GM12878 (cell line): Measurements from ENCODE around the gene PLA2G15. TPM values are rescaled to one million over a fixed set of nuclear protein-coding genes. Genes with fewer than 3 reads are reported as not detected.

Experiments used
- ATAC-seq: fragments of 200-7000 bp; cut with Tn5 transposase; 3 replicates; pipeline ENCODE4 v1.9.1; 2020; ENCODE audit warnings: mild to moderate bottlenecking, moderate library complexity
- BruUV-seq: library from RNA; stranded (reverse); fragments of 400-500 nt; replicated peaks from 2 replicates; lab custom pipeline; 2021; lab: Mats Ljungman, UMichigan
- CTCF ChIA-PET: fragments of 300-600 bp; sonication (Branson Sonifier 250); formaldehyde crosslinking; extraction: SDS; loops from one replicate; lab custom pipeline; 2021; ENCODE audit warnings: inconsistent platforms; lab: Yijun Ruan, JAX
- POLR2A ChIA-PET: fragments of 350-600 bp; formaldehyde crosslinking; extraction: SDS; loops from one replicate; lab custom pipeline; 2021; ENCODE audit warnings: inconsistent platforms; lab: Charles Lee
- RAD21 ChIA-PET: fragments of 300-600 bp; sonication (Branson Sonifier 250); formaldehyde crosslinking; loops from one replicate; lab custom pipeline; 2023; ENCODE audit warnings: antibody characterized with exemption; ENCODE audit not compliant: unreplicated experiment; lab: Charles Lee
- SMC1A ChIA-PET: fragments of 300-600 bp; sonication (Branson Sonifier 250); formaldehyde crosslinking; loops from one replicate; lab custom pipeline; 2023; ENCODE audit not compliant: unreplicated experiment, uncharacterized antibody; lab: Charles Lee
- DNase-seq: peaks from one replicate; pipeline ENCODE4 v3.0.0-alpha.2; 2011; ENCODE audit warnings: low read depth, low spot score
- FAIRE-seq: peaks from 3 replicates; lab custom pipeline; 2011; peaks lifted over from hg19 to GRCh38; lab: Jason Lieb, UNC
- H2AFZ ChIP-seq: 2 replicates; pipeline ENCODE4 v1.6.0; 2011; ENCODE audit warnings: low read depth, low read length, control low read depth; ENCODE audit not compliant: control insufficient read depth
- H3K27ac ChIP-seq: 2 replicates; pipeline ENCODE4 v1.5.1; 2011; ENCODE audit warnings: control low read depth; ENCODE audit not compliant: control insufficient read depth, insufficient read depth
- H3K27me3 ChIP-seq, 2 experiments: replicated peaks in 1 of 2; 2 replicates each; pipeline versions ENCODE4 v1.6.0 to v1.6.1; 2011; ENCODE audit warnings: low read length in 1 of 2; ENCODE audit not compliant: control insufficient read depth in 2 of 2, insufficient read depth in 2 of 2
- H3K36me3 ChIP-seq, 2 experiments: 2 replicates each; pipeline ENCODE4 v1.5.1; 2011; ENCODE audit warnings: low read length in 1 of 2; ENCODE audit not compliant: control insufficient read depth in 2 of 2, insufficient read depth in 2 of 2
- H3K4me1 ChIP-seq: 2 replicates; pipeline ENCODE4 v1.6.1; 2011; ENCODE audit warnings: mild to moderate bottlenecking, low read length, moderate library complexity, mixed read lengths; ENCODE audit not compliant: control insufficient read depth, insufficient read depth
- H3K4me2 ChIP-seq: 2 replicates; pipeline ENCODE4 v1.6.0; 2011; ENCODE audit warnings: control low read depth; ENCODE audit not compliant: control insufficient read depth, insufficient read depth
- H3K4me3 ChIP-seq: fragments of 200-600 bp; sonication (generic); 2 replicates; pipeline ENCODE4 v1.5.1; 2016
- H3K79me2 ChIP-seq: 2 replicates; pipeline ENCODE4 v1.6.0; 2011; ENCODE audit warnings: low read length; ENCODE audit not compliant: control insufficient read depth, insufficient read depth
- H3K9ac ChIP-seq: 2 replicates; pipeline ENCODE4 v1.8.0; 2011; ENCODE audit warnings: low read length, control low read depth, mixed read lengths; ENCODE audit not compliant: control insufficient read depth, insufficient read depth
- H3K9me3 ChIP-seq: replicated peaks from 3 replicates; pipeline ENCODE4 v1.5.1; 2011; ENCODE audit warnings: mild to moderate bottlenecking, low read length; ENCODE audit not compliant: control insufficient read depth, insufficient read depth
- H4K20me1 ChIP-seq: 2 replicates; pipeline ENCODE4 v1.6.0; 2011; ENCODE audit not compliant: control insufficient read depth, insufficient read depth
- BCL11A ChIP-seq: IDR thresholded peaks from 2 replicates; pipeline ENCODE4 v1.6.1; 2011; ENCODE audit warnings: low read depth, low read length
- BHLHE40 ChIP-seq, 2 experiments: fragments of 450-650 bp in 1 of 2; IDR thresholded peaks; 2 replicates each; pipeline ENCODE4 v1.6.1; 2011 to 2017; ENCODE audit warnings: low read depth in 2 of 2, borderline replicate concordance in 1 of 2, improper control_type of control experiment in 1 of 2, low read length in 1 of 2, mild to moderate bottlenecking in 1 of 2
- CBX3 ChIP-seq: fragments of 200-600 bp; sonication (generic); IDR thresholded peaks from 2 replicates; pipeline ENCODE4 v1.6.1; 2016; ENCODE audit warnings: low read depth, borderline replicate concordance
- CHD4 ChIP-seq: fragments of 200-600 bp; sonication (generic); IDR thresholded peaks from 2 replicates; pipeline ENCODE4 v1.6.1; 2016; ENCODE audit warnings: mild to moderate bottlenecking
- IRF4 ChIP-seq: IDR thresholded peaks from 2 replicates; pipeline ENCODE4 v1.6.1; 2011; ENCODE audit warnings: low read depth, low read length
- JUNB ChIP-seq: IDR thresholded peaks from 2 replicates; pipeline ENCODE4 v1.6.1; 2016; ENCODE audit warnings: antibody characterized with exemption, mild to moderate bottlenecking
- MXI1 ChIP-seq: fragments of 150-350 bp; IDR thresholded peaks from 2 replicates; pipeline ENCODE4 v1.6.1; 2011; ENCODE audit warnings: low read depth, mild to moderate bottlenecking, inconsistent platforms, low read length, improper control_type of control experiment
- MYB ChIP-seq: fragments of 150-350 bp; IDR thresholded peaks from 2 replicates; pipeline ENCODE4 v1.6.1; 2014; ENCODE audit warnings: mild to moderate bottlenecking, low read depth, low read length, borderline replicate concordance
- NFYA ChIP-seq: IDR thresholded peaks from 2 replicates; pipeline ENCODE4 v1.6.1; 2011; ENCODE audit warnings: low read depth, mild to moderate bottlenecking, low read length, improper control_type of control experiment, borderline replicate concordance
- NR2F1 ChIP-seq: fragments of 450-650 bp; conservative IDR thresholded peaks from 2 replicates; pipeline ENCODE4 v1.6.1; 2017; ENCODE audit warnings: mild to moderate bottlenecking
- RAD51 ChIP-seq: fragments of 450-650 bp; IDR thresholded peaks from 2 replicates; pipeline ENCODE4 v1.6.1; 2016; ENCODE audit warnings: moderate library complexity, mild to moderate bottlenecking, inconsistent platforms
- RUNX3 ChIP-seq: IDR thresholded peaks from 2 replicates; pipeline ENCODE4 v1.6.1; 2012; ENCODE audit warnings: low read length, inconsistent platforms
- TBL1XR1 ChIP-seq: IDR thresholded peaks from 2 replicates; pipeline ENCODE4 v1.6.1; 2012; ENCODE audit warnings: low read depth, low read length, improper control_type of control experiment
- TCF7 ChIP-seq: IDR thresholded peaks from 2 replicates; pipeline ENCODE4 v1.6.1; 2014; ENCODE audit warnings: antibody characterized with exemption, borderline replicate concordance
- ZSCAN29 ChIP-seq: fragments of 450-650 bp; IDR thresholded peaks from 2 replicates; pipeline ENCODE4 v1.6.1; 2017; ENCODE audit warnings: mild to moderate bottlenecking, moderate library complexity
- WGBS: methylation state at CpG from one replicate; pipeline ENCODE4 v1.1.6; 2016; ENCODE audit warnings: low lambda C conversion rate; ENCODE audit not compliant: insufficient replicate concordance, insufficient coverage; ENCODE audit errors: missing lambda C conversion rate; 5-methylcytosine and 5-hydroxymethylcytosine counted together
- in situ Hi-C: fragments of 300-500 bp; cut with MboI; formaldehyde crosslinking; loops from 9 replicates; pipeline ENCODE4 v1.14.3; 2018; ENCODE audit warnings: mixed read lengths
- intact Hi-C: fragments of 100-400 bp; cut with micrococcal nuclease; formaldehyde crosslinking; loops from one replicate; pipeline ENCODE4 v1.14.2; 2022; ENCODE audit not compliant: unreplicated experiment
- polyA plus RNA-seq, 11 experiments: library from polyadenylated mRNA; depleted of rRNA in 4 of 11; unstranded in 6 of 11; stranded (reverse) in 5 of 11; fragments of >200 nt; fragmentation: Nextera tagmentation in 4 of 11; fragmentation: Illumina TruSeq in 1 of 11; extraction: Ambion mirVana in 4 of 11; extraction: Trizol in 1 of 11; gene quantifications; 1 replicate in 1 of 11; 2 replicates in 10 of 11; pipeline versions ENCODE4 v1.2.1 to v1.2.3, GENCODE V29; 2011 to 2016; ENCODE audit warnings: inconsistent platforms in 2 of 11, missing spikeins in 2 of 11, low read depth in 1 of 11
- total RNA-seq, 4 experiments: library from RNA; depleted of rRNA in 3 of 4; stranded (reverse); fragments of >200 nt in 3 of 4; fragmentation: Illumina TruSeq in 1 of 4; extraction: Trizol in 1 of 4; gene quantifications; 2 replicates each; pipeline versions ENCODE4 v1.2.1 to v1.2.3, GENCODE V29; 2013 to 2021
- TF ChIP-seq, protein P1 (sequence below): IDR thresholded peaks from 2 replicates; pipeline ENCODE4 v1.6.1; 2011; ENCODE audit warnings: mild to moderate bottlenecking, low read depth, low read length, moderate library complexity; ENCODE audit not compliant: insufficient replicate concordance
- TF ChIP-seq, protein P2 (sequence below): IDR thresholded peaks from 2 replicates; pipeline ENCODE4 v1.6.1; 2012; ENCODE audit warnings: low read length, inconsistent platforms
- TF ChIP-seq, protein P3 (sequence below): IDR thresholded peaks from 2 replicates; pipeline ENCODE4 v1.6.1; 2011; ENCODE audit warnings: low read depth, low read length, improper control_type of control experiment, borderline replicate concordance
- TF ChIP-seq, protein P4 (sequence below): fragments of 450-650 bp; IDR thresholded peaks from 2 replicates; pipeline ENCODE4 v1.6.1; 2016; ENCODE audit warnings: mild to moderate bottlenecking

PLA2G15 gene
- total and polyA plus RNA-seq, 10 of the 15 experiments (the other 5 are each of a cell fraction or from before 2014, with no cell fraction given): 0.31 to 9.4 (median 6.8) TPM

DNA sequence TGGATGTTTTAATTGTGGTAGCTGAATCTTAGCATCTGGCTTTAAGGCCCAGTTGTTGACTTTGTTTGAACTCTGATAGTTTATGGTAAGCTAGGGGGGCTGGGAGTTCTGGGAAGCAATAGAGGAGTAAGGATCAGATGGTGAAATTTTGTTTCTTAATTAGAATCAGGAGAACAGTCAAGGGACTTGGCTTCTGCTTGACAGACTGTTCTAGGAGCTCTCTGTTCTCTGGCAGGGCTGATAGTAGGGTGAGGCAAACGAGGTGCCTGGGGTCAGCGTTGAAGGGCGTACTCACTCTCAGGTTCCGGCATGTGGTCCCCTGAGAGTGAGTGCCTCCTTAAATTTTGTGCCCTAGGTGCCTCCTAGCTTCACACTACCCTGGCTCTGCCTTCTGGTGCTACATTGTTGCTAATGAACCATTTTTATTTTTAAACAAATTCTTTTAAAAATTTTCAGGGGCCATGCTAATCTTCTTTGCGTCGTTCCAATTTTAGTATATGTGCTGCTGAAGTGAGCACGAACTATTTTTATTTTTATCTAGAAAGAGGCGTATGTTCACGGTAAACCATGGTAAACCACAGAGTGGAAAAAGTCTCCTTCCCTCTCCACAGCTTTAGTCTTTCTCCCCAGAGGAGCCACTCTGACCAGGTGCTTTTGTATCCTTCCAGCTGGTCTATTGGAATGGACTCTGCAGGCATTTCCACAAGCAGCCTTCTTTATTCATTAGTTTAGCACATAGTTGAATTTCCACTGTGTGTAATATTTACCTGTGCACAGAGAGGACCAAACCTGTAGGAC lies 38.8 kb downstream of the PLA2G15 start:
- peak overlapping the region; percentile 56 for H3K9ac ChIP-seq
- CTCF ChIA-PET: interaction anchor here (0.8 to 5.2 kb wide), 12 partner anchors 8 to 101 kb away, joined by 3 to 126 read pairs (median 4); partner anchors contain the start of genes PRMT7, SLC7A6 and SLC7A6OS
- no peaks in the 10 kb centered on the region for H3K9me3 ChIP-seq
- H3K4me2 ChIP-seq: peak overlapping the region; percentile 77
- in situ Hi-C loops (no loop called here), intact Hi-C loops (no loop called here)
- SMC1A ChIA-PET: interaction anchor here (0.5 to 16.5 kb wide), 15 partner anchors 8 to 187 kb away, joined by 3 to 253 read pairs (median 4); partner anchors contain the start of genes PRMT7, SLC7A6 and SLC7A6OS
- 13% methylated on average over 9 of the region's 9 CpGs for WGBS
- DNase-seq: no peak
- RAD21 ChIA-PET: interaction anchor here (1.0 to 4.8 kb wide), 14 partner anchors 8 to 186 kb away, joined by 3 to 97 read pairs (median 7); partner anchors contain the start of genes PRMT7, SLC7A6 and SLC7A6OS
- H2AFZ ChIP-seq: no peak overlapping the region; the same call in 1 of the 2 replicates
- H3K4me3 ChIP-seq: peak overlapping the region; percentile 23; the same call in 1 of the 2 replicates
- peak overlapping the region; percentile 91 for H3K27ac ChIP-seq
- POLR2A ChIA-PET: interaction anchor here (0.6 to 11.1 kb wide), 17 partner anchors 8 to 199 kb away, joined by 3 to 177 read pairs (median 4); partner anchors contain the start of genes NFATC3, PRMT7, SLC7A6 and SLC7A6OS
- FAIRE-seq: no peak
- peak; percentile 68 for ATAC-seq
- H3K79me2 ChIP-seq: peaks cover 58% of the 10 kb centered on the region
- H3K36me3 ChIP-seq: peaks cover 15% of the 10 kb centered on the region in 2 experiments
- H4K20me1 ChIP-seq: no peaks in the 10 kb centered on the region
- BruUV-seq: no TSS peak
- H3K4me1 ChIP-seq: peaks cover 70% of the 10 kb centered on the region
- H3K27me3 ChIP-seq: no peaks in the 10 kb centered on the region
- TF ChIP-seq, protein P1, sequence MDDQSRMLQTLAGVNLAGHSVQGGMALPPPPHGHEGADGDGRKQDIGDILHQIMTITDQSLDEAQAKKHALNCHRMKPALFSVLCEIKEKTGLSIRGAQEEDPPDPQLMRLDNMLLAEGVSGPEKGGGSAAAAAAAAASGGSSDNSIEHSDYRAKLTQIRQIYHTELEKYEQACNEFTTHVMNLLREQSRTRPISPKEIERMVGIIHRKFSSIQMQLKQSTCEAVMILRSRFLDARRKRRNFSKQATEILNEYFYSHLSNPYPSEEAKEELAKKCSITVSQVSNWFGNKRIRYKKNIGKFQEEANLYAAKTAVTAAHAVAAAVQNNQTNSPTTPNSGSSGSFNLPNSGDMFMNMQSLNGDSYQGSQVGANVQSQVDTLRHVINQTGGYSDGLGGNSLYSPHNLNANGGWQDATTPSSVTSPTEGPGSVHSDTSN: no peak
- TF ChIP-seq CBX3 (no peak), MXI1 (no peak), BCL11A (no peak), MYB (no peak), RAD51 (no peak), RUNX3 (peak; percentile 80), NR2F1 (peak; percentile 56; the same call in 1 of the 2 replicates), IRF4 (no peak), TBL1XR1 (0 out of 2 replicates have a peak, but pooled peaks have one; percentile 16), JUNB (no peak), BHLHE40 (IDR thresholded peaks at IDR 0.05; ENCODE audit: borderline replicate concordance in 1 of 2, low read depth in 2 of 2, low read length in 1 of 2) (no peak), NFYA (no peak), TCF7 (no peak), CHD4 (no peak), ZSCAN29 (no peak)
- TF ChIP-seq, protein P2, sequence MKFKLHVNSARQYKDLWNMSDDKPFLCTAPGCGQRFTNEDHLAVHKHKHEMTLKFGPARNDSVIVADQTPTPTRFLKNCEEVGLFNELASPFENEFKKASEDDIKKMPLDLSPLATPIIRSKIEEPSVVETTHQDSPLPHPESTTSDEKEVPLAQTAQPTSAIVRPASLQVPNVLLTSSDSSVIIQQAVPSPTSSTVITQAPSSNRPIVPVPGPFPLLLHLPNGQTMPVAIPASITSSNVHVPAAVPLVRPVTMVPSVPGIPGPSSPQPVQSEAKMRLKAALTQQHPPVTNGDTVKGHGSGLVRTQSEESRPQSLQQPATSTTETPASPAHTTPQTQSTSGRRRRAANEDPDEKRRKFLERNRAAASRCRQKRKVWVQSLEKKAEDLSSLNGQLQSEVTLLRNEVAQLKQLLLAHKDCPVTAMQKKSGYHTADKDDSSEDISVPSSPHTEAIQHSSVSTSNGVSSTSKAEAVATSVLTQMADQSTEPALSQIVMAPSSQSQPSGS: no peak
- TF ChIP-seq, protein P3, sequence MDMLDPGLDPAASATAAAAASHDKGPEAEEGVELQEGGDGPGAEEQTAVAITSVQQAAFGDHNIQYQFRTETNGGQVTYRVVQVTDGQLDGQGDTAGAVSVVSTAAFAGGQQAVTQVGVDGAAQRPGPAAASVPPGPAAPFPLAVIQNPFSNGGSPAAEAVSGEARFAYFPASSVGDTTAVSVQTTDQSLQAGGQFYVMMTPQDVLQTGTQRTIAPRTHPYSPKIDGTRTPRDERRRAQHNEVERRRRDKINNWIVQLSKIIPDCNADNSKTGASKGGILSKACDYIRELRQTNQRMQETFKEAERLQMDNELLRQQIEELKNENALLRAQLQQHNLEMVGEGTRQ: no peak
- TF ChIP-seq, protein P4, sequence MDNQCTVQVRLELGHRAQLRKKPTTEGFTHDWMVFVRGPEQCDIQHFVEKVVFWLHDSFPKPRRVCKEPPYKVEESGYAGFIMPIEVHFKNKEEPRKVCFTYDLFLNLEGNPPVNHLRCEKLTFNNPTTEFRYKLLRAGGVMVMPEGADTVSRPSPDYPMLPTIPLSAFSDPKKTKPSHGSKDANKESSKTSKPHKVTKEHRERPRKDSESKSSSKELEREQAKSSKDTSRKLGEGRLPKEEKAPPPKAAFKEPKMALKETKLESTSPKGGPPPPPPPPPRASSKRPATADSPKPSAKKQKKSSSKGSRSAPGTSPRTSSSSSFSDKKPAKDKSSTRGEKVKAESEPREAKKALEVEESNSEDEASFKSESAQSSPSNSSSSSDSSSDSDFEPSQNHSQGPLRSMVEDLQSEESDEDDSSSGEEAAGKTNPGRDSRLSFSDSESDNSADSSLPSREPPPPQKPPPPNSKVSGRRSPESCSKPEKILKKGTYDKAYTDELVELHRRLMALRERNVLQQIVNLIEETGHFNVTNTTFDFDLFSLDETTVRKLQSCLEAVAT: no peak
